RWPE2 (cell line): ENCODE results near the gene FOXA1.

ENCODE experiments used
- ATAC-seq: fragments of 200-7000 bp; cut with Tn5 transposase; 3 replicates; pipeline ENCODE4 v1.9.1; 2021; ENCODE audit warnings: low read depth
- DNase-seq: peaks from one replicate; pipeline ENCODE4 v3.0.0-alpha.2; 2020; ENCODE audit warnings: low spot score
- H3K27ac ChIP-seq: fragments of 450-650 bp; 2 replicates; pipeline ENCODE4 v1.5.1; 2017; ENCODE audit warnings: mild to moderate bottlenecking; ENCODE audit not compliant: poor library complexity, severe bottlenecking
- H3K27me3 ChIP-seq: fragments of 250-450 bp; sonication (Bioruptor Pico); 2 replicates; pipeline ENCODE4 v1.5.1; 2021; ENCODE audit warnings: mild to moderate bottlenecking, moderate library complexity; ENCODE audit not compliant: insufficient read depth, poor library complexity, severe bottlenecking
- H3K36me3 ChIP-seq: fragments of 250-450 bp; sonication (Bioruptor Pico); 2 replicates; pipeline ENCODE4 v1.5.1; 2020; ENCODE audit warnings: low read depth, mild to moderate bottlenecking, moderate library complexity
- H3K4me1 ChIP-seq: fragments of 250-450 bp; sonication (Bioruptor Pico); 2 replicates; pipeline ENCODE4 v1.5.1; 2021; ENCODE audit warnings: mild to moderate bottlenecking, moderate library complexity; ENCODE audit not compliant: insufficient read depth, poor library complexity, severe bottlenecking
- H3K4me3 ChIP-seq: fragments of 250-450 bp; sonication (Bioruptor Pico); 2 replicates; pipeline ENCODE4 v1.5.1; 2021; ENCODE audit warnings: mild to moderate bottlenecking, moderate library complexity; ENCODE audit not compliant: severe bottlenecking
- H3K9me3 ChIP-seq: fragments of 250-450 bp; sonication (Bioruptor Pico); 2 replicates; pipeline ENCODE4 v1.5.1; 2021; ENCODE audit warnings: mild to moderate bottlenecking, moderate library complexity; ENCODE audit not compliant: severe bottlenecking
- CTCF ChIP-seq: fragments of 450-650 bp; IDR thresholded peaks from one replicate; pipeline ENCODE4 v1.5.1; 2017; ENCODE audit warnings: mild to moderate bottlenecking, moderate library complexity; ENCODE audit not compliant: poor library complexity, severe bottlenecking

The FOXA1 gene

GRCh38 chr14:37551119-37551518, 43.9 kb downstream of the FOXA1 start:
- DNase-seq (no peak), ATAC-seq (no peak)
- Histone ChIP-seq H3K36me3 (peaks cover 4% of the 10 kb centered on the region; the same call in 1 of the 2 replicates), H3K27ac (no peak overlapping the region), H3K4me1 (peaks cover 10% of the 10 kb centered on the region), H3K4me3 (no peak overlapping the region), H3K27me3 (no peaks in the 10 kb centered on the region), H3K9me3 (peaks cover 6% of the 10 kb centered on the region)
- no peak for TF ChIP-seq CTCF

GRCh38 chr14:37550511-37550910, 44.5 kb downstream of the FOXA1 start:
- Histone ChIP-seq H3K36me3 (peaks cover 4% of the 10 kb centered on the region; the same call in 1 of the 2 replicates), H3K27me3 (no peaks in the 10 kb centered on the region), H3K4me1 (peaks cover 10% of the 10 kb centered on the region), H3K4me3 (no peak overlapping the region), H3K9me3 (peaks cover 6% of the 10 kb centered on the region), H3K27ac (no peak overlapping the region)
- no peak for TF ChIP-seq CTCF
- no peak for DNase-seq
- ATAC-seq: no peak

- DNase-seq (no peak), ATAC-seq (0 out of 3 replicates have a peak, but pooled peaks have one; percentile 29)
- H3K4me1 ChIP-seq: peaks cover 10% of the 10 kb centered on the region
- H3K27me3 ChIP-seq: no peaks in the 10 kb centered on the region
- no peak for TF ChIP-seq CTCF
- H3K4me3 ChIP-seq: no peak overlapping the region
- no peaks in the 10 kb centered on the region for H3K9me3 ChIP-seq
- no peak overlapping the region for H3K27ac ChIP-seq
- no peaks in the 10 kb centered on the region for H3K36me3 ChIP-seq
Observed at GRCh38 chr14:37546621-37547447, 48.2 kb downstream of the FOXA1 start.

GRCh38 chr14:37545174-37545573, 49.9 kb downstream of the FOXA1 start:
- Histone ChIP-seq H3K27me3 (no peaks in the 10 kb centered on the region), H3K27ac (no peak overlapping the region), H3K36me3 (no peaks in the 10 kb centered on the region), H3K4me1 (no peaks in the 10 kb centered on the region), H3K4me3 (no peak overlapping the region), H3K9me3 (no peaks in the 10 kb centered on the region)
- TF ChIP-seq CTCF: peak; percentile 10
- no peak for DNase-seq
- ATAC-seq: no peak

- ATAC-seq (peak; percentile 31; the same call in 1 of the 3 replicates), DNase-seq (no peak)
- Histone ChIP-seq H3K36me3 (no peaks in the 10 kb centered on the region), H3K9me3 (no peaks in the 10 kb centered on the region), H3K27ac (no peak overlapping the region), H3K27me3 (no peaks in the 10 kb centered on the region), H3K4me3 (no peak overlapping the region), H3K4me1 (no peaks in the 10 kb centered on the region)
- TF ChIP-seq CTCF: no peak
Observed at GRCh38 chr14:37544407-37544806, 50.6 kb downstream of the FOXA1 start.
